Measurements from ENCODE around the gene MYH7.

Gene MYH7

DNA sequence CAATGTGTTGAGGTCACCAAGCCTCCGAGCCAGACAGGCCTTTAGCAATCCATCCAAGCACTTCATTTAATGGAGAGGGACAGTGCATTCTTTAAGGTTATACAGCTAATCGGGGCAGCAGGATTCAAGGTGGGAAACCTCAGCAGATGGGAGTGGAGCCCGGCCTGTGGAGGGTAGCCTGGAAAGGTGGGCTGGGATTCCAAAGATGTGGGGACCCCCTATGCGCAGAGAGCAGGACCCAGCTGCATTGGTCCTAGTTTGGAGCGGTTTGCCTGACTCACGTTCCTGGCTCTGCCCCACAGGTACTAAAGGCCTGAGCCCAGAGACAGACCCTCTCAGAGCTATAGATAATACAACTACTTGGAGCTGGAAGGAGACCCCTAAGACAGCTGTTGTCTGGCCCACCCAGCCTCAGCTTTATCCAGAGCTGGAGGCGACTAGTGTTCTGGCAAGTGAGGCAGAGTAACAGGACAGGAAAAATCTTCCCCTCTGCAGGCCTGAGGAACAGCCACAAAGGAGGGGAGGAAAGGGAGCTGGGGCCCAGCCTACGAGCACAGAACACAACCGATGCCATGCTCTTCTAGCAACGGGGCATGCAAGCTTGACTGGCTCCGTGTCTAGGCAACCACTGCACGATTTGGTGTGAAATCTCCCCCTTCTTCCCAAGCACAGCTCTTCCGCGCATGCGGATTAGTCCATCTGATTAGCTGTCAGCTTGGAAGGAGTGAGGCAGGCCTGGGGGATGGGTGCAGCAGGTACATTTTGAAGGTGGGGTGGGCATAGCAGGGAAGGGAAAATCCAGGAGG is 1.1 kb upstream of the MYH7 start:
- no peak overlapping the region for H3K4me3 ChIP-seq (replicated peaks in 1 of 2; ENCODE audit: low read depth in 2 of 2, low read length in 2 of 2)
- TF ChIP-seq, protein P1, sequence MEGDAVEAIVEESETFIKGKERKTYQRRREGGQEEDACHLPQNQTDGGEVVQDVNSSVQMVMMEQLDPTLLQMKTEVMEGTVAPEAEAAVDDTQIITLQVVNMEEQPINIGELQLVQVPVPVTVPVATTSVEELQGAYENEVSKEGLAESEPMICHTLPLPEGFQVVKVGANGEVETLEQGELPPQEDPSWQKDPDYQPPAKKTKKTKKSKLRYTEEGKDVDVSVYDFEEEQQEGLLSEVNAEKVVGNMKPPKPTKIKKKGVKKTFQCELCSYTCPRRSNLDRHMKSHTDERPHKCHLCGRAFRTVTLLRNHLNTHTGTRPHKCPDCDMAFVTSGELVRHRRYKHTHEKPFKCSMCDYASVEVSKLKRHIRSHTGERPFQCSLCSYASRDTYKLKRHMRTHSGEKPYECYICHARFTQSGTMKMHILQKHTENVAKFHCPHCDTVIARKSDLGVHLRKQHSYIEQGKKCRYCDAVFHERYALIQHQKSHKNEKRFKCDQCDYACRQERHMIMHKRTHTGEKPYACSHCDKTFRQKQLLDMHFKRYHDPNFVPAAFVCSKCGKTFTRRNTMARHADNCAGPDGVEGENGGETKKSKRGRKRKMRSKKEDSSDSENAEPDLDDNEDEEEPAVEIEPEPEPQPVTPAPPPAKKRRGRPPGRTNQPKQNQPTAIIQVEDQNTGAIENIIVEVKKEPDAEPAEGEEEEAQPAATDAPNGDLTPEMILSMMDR (IDR thresholded peaks at IDR 0.05; ENCODE audit: low read depth, low read length): no peak
- DNase-seq (ENCODE audit: low read depth in 2 of 2): no peak

DNA sequence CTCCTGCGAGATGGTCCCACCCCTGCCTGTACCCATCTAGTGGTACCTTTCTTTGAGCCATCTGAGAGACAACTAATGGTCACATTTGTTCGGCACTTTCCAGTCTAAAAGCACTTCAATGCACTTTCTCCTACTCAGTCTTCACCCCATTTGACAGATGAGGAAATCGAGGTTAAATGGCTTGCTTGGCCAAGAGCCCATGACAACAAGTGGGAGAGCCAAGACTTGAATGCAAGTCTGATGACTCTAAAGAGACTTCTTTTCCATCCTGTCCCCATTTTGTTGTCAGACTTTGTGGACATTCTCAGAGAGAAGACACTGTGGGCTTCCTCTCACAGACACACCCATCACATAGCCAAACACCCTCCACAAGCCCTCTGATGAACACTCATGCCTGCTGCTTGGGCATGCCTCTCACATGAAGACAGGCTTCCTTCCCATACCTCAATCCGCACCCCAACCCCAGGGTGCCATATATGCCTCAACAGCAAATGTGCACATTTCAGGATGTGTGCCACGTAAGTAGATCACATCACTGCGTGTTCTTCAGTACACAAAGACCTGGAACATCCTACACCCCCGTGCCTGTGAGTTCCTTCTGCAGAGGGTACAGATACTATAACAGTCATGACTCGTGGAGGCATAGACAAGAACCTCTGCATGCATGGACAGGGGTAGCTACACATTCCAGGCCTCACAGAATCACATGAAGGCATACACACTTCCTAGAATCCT is 805 bp downstream of the MYH7 start:
- TF ChIP-seq, protein P1 (IDR thresholded peaks at IDR 0.05; ENCODE audit: low read depth, low read length): no peak
- DNase-seq (ENCODE audit: low read depth in 2 of 2): no peak

DNA sequence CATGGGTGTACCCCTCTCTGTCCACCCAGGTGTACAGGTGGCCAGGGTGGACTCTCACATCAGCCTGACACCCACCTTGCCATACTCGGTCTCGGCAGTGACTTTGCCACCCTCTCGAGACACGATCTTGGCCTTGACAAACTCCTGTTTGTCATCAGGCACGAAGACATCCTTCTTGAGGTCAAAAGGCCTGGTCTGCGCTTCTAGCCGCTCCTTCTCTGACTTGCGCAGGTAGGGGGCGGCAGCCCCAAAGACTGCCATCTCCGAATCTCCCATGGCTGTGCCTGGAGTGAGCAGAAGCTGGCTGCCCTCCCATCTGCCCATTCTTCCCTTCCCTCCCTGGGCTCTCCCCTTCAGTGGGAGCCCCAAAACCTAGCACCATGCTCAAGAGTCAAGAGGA is 2.0 kb downstream of the MYH7 start:
- DNase-seq (ENCODE audit: low read depth in 2 of 2): no peak
- TF ChIP-seq, protein P1 (IDR thresholded peaks at IDR 0.05; ENCODE audit: low read depth, low read length): no peak
- no peak overlapping the region for H3K4me3 ChIP-seq (replicated peaks in 1 of 2; ENCODE audit: low read depth in 2 of 2, low read length in 2 of 2)

More for the DNA sequence above, 805 bp downstream of the MYH7 start:
- H3K4me3 ChIP-seq (replicated peaks in 1 of 2; ENCODE audit: low read depth in 2 of 2, low read length in 2 of 2): no peak overlapping the region

DNA sequence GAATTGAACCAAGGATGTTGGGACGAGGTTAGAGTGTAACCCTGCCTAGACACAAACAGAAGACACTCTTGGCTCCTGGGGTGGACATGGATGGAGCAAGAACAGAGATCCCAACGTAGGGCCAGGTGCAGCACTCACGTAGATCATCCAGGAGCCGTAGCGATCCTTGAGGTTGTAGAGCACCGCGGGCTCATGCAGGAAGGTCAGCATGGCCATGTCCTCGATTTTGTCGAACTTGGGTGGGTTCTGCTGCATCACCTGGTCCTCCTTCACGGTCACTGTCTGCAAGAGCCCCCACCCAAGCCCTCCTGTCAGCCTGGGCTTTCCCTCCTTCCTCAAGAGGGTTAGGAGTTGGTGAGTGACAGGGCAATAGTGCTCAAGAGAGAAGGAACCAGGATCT is 2.5 kb downstream of the MYH7 start:
- H3K4me3 ChIP-seq (replicated peaks in 1 of 2; ENCODE audit: low read depth in 2 of 2, low read length in 2 of 2): no peak overlapping the region
- no peak for DNase-seq (ENCODE audit: low read depth in 2 of 2)
- TF ChIP-seq, protein P1 (IDR thresholded peaks at IDR 0.05; ENCODE audit: low read depth, low read length): no peak

DNA sequence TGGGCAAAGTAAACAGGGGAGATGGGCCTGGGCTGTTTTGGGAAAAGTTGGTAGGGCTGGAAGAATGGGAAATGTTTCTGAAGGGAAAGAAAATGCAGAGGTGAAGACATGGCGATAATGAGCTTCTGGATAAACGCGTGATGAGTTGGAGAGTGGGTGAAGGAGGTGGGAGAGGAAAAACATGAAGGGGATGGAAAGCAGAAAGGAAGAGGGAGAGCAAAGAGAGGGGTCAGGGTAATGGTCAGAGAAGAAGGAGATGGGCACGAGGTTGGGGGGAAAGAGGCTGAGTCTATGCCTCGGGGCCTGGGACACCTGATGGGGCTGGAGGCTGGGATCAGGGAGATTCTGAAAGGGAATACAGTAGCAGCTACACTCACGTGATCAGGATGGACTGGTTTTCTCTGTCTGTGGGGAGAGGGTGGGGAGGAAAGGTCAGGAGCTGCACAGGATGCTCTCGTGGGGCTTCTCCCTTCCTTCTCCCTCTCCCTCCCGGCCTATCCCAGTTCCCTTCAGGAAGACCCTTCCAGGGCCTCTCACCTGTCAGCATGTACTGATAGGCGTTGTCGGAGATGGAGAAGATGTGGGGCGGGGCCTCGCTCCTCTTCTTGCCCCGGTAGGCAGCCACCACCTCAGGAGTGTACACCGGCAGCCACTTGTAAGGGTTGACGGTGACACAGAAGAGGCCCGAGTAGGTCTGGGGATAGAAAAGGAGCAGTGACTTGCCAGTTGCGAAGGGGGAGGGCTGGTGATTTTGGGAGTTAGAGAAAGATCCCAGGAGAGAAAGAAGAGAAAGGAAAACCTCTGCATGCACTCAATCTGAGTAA is 3.1 kb downstream of the MYH7 start:
- no peak overlapping the region for H3K4me3 ChIP-seq (replicated peaks in 1 of 2; ENCODE audit: low read depth in 2 of 2, low read length in 2 of 2)
- no peak for DNase-seq (ENCODE audit: low read depth in 2 of 2)
- TF ChIP-seq, protein P1 (IDR thresholded peaks at IDR 0.05; ENCODE audit: low read depth, low read length): no peak

DNA sequence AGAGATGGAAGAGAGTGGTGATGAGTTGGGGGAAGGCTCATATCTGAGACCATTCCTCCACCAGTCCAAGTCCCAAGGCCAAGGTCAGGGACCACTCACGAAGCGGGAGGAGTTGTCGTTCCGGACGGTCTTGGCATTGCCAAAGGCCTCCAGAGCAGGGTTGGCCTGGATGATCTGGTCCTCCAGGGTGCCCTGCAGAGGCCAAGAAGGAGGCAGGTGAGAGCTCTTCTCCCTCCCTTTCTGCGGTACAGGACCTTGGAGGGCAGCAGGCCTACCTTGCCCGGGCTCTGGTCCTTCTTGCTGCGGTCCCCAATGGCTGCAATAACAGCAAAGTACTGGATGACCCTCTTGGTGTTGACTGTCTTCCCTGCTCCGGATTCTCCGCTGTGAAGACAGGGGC is 4.0 kb downstream of the MYH7 start:
- TF ChIP-seq, protein P1 (IDR thresholded peaks at IDR 0.05; ENCODE audit: low read depth, low read length): no peak
- no peak overlapping the region for H3K4me3 ChIP-seq (replicated peaks in 1 of 2; ENCODE audit: low read depth in 2 of 2, low read length in 2 of 2)
- no peak for DNase-seq (ENCODE audit: low read depth in 2 of 2)

Measured in cardiac fibroblast (primary cell).